ENCODE data around the gene RERE.

The RERE gene

DNA sequence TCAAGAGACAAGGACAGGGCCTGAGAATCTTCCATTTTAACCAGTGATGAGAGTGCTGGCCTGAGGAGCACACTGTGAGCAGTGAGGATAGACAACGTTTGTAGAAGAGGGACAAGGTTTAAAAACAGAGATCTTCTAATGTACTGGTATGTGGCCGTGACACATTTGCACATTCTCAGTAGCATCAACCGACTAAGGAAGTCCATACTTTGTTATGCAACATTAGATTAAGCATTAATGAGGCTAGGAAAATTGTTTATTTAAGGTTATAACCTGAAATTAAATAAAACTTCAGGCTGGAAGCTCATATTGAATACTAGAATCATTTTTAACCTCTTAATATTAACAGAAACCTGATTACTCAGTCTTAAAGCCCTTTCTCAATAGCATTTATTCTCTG, 400.6 kb downstream of the RERE start:
- DNase-seq = no peak

DNA sequence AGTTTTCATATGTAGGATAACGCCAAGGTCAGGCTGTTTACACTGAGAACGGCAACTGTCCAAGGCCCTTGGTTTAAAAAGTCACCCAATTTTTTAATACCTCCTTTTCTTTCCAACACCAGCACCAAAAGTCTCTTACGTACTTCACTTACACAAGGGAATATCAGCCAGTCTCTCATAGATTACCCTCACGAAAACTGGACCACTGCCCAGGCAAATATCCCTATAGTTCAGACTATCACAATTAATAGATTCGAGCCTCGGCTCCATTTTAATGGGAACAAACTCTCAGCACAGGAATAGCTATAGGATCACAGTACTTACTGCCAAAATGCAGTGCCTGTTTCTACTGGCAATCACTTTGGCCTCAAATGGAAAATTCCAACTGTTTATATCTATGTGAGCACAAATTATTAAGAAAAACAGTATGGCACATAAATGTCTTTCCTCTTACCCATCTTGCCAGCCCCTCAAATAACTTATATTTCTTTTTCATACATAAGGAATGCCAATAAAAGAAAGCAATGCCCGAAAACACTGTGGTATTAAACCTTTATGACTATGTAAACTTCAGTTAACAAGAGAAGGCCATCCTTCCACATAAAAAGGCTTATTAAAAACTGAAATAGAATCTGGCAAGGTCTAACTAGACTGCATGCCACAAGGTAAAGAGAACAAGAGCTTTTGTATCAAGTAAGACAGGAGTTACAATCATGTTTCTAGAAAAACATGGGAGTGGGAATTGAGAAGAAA, 401.7 kb downstream of the RERE start:
- no peak for DNase-seq

DNA sequence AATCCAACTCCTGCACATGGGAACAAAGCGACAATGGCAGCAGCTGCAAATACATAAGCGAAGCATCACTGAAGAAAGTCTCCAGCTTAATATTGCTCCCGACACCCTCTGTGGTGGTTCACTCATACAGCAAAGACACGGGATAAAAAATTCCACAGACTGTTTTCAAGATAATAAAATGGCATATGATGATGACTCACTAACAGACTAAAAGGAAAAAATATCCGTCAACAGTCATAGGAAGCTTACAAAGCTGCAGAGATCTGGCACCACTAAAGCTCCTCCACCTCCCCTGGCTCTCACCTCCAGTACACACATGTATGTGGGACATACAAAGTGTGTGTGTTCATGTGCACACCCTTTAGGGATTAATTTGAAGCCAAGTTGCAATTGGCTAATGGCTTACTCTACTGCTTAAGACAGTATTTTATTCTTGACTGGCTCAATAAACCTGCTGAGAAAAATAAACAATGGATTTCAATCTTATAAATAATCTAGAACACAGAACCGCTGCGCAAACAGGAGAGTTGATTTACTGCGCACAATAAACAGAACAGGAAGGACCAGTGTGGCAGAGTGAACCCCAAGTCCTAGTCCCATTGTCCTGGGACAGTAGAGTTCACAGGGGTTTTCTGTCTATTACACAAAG, 405.1 kb downstream of the RERE start:
- DNase-seq = no peak

DNA sequence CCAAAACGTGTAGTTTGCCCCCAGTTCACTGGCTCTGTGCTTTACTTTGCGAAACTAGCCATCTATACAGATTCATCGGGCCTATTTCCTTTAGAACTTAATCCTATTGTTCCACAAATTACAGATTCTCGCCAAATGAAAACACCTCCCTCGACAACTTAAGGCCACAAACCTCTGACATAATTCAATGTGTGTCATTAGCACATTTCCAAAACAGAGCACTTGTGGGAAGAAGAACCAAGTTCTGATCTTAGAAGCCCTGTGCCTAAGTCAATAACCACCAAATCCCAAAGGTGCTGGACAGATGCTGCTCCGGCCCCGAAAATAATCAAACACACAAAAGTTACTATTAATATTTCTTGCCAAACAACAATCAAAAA, 405.6 kb downstream of the RERE start:
- no peak for DNase-seq

GRCh38 chr1:8410791-8411190, 406.6 kb downstream of the RERE start:
- DNase-seq = no peak

DNA sequence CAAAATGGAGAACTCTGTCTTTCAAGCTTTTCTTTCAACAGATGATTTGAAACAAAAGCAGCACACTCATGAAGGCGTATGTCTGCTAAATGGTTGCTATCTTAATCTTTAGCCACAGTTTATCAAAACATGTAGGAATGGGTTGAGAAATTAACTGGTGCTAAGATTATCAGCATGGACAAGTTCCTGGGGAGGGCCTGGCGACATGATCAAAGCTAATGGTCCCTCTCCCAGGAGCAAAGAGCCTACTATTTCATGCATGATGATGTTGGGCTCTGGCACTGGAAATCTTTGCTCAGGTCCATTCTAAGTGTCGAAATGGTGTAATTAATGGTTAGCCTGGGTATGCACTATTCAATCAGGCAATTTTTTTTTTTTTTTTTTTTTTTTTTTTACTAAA, 407.8 kb downstream of the RERE start:
- no peak for DNase-seq

DNA sequence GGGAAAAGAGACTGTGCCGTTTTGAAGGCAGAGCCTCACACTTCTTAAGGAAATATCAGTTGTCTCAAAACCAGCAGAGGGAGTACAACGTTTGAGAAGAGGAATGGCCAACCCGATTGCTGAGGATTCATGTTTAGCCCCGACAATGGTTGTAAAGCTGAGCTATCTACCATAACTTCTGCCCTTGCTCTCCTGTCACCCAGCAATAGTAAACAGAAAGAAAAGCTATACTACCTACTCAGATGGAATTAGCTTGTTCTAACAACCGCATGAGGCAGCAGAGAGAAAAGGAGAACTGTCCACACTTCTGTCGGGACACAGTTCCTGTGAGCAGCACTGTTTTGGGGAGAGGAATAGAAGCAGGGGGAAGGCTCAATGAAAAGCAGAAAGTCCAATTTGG, 408.3 kb downstream of the RERE start:
- DNase-seq = no peak

DNA sequence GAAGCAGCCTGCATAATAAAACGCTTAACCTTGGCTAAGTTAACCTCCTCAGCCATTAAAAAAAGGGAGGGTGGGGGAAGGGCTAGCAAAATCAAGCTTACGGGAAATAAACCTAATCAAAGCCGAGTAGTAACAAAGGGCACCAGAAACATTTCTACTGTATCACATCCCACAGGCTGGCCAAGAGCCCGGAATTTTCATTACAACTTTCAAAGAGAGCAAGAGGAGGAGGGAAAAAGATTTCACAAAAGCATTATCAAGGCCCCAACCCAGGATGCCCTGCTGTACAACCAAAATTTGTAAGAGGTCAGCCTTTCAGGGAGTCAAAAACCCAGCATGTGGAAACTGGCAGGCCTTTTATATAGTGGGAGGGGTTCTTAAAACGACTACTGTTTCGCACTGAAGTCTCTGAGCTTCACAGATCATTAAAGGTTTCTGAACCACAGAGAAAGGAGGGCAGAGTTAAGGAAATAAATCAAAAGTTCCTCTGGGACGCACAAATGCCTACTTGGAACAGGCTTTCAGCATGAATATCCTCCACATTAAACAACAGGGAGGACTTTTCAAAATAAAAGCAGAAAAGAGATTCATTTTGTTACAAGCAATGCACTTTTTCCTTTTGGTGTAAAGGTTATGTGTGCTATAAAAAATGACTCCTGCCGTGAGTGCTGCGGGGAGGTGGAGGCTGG, 409.1 kb downstream of the RERE start:
- no peak for DNase-seq

DNA sequence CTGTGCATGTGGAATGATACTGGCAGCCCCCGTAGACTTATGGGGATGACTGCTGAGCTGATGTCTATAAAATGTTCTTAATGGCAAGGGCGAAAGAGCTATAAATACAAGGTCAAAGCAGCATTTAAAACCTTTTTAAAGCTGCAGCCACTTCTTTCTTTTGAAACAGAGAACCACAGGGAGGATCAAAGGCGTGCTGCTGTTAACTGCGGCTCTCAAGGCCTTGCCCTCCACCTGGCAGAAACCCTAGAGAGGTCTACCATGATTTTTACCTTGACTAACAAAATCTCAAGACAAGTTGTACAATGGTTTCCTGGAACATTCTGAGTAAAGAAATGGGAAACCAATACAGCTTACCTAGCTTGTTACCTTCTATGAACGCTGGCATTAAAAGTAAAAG, 409.8 kb downstream of the RERE start:
- no peak for DNase-seq

DNA sequence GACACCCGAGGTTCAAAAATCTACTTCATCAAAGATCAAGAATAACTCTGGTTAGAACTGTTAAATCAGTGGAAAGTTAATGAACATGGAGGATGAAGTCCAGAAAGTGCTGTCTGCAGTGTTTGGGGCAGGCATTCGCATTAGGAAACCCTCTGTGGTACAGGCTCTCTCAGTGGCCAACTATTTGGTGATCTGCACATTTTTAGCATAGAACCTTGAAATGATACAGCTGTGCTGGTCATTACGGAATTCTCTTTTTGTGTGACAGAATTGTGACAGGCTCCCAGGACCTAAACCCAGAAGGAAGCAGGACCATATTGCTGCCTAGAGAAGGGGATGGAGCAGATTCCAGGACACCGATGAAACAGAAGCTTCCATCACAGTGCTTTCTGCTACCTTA, 410.5 kb downstream of the RERE start:
- DNase-seq = no peak

- DNase-seq = no peak
Measured at GRCh38 chr1:8406011-8406410, 411.4 kb downstream of the RERE start.

GRCh38 chr1:8404460-8405370, 412.7 kb downstream of the RERE start:
- DNase-seq = no peak

DNA sequence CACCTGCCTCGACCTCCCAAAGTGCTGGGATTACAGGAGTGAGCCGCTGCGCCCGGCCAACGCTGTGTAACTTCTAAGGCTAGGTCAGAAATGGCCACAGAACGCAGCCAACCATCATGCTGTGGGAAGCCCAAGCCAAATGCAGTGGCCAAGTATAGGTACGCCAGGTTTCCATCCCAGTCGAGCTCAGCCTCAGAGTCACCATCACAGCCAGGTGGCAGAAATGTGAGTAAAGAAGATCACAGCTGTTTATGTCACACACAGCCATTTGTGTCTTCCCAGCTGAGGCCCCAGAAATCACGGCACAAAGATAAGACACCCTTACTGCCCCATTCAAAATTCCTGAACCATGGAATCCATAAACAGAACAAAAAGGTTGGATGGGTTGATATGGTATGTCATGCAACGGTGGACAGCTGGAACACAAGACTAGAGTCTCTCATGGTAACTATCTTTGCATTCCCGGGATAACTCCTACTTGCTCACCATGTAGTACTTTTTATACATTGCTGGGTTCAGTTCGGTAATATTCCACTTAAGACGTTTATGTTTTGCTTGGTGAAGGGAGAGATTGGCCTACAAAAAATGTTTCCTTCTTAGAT, 415.2 kb downstream of the RERE start:
- no peak for DNase-seq

GRCh38 chr1:8398677-8399076, 418.8 kb downstream of the RERE start:
- DNase-seq = no peak

- no peak for DNase-seq
Measured at GRCh38 chr1:8398086-8398485, 419.4 kb downstream of the RERE start.

- no peak for DNase-seq
Measured at GRCh38 chr1:8397511-8397910, 419.9 kb downstream of the RERE start.

DNA sequence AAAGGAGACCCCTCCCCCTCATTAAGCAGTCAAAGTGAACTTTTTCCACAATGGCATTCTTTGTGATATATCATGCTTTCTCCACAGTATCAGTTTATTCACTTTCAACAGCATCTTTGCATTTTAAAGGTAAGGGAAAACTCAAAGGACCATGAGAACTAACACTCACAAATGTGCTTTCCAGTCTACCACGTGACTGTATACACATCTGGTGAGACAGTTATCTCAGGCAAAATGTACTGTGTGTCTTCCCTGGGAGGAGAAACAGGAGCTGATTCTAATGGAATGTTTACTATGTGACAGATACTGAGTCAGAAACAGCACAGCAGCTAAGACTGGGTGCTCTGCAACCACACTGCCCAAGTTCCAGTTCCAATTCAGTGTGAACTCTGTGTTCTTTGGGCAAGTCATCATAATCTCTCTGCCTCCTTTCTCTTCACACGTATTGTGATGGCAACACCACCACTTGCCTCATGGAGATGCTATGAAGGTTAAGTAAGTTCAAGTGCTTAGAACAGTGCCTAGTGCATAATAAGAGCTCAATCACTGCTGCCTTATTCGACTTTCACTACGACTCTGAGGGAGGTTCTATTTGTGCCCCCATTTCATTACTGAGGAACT, 420.5 kb downstream of the RERE start:
- DNase-seq = no peak

- no peak for DNase-seq
Measured at GRCh38 chr1:8396083-8396785, 421.2 kb downstream of the RERE start.

DNA sequence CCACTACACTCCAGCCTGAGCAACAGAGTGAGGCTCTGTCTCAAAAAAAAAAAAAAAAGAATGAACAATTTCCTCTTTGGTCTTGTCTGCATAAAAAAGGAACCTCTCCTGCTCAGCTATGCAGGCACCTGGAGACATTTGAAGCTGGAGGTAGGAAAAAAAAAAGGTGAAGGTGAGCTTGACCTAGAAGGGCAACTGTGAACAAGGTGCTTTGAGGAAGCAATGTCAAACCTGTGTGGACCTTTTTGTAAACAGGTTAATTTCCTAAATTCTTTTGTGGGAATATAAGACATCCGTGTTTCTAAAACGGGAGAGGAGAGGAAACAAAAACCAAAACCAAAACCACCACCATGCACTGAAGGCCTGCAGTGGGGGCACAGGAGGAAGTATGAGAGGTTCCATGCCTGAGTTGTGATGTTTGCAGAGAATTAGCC, 422.0 kb downstream of the RERE start:
- DNase-seq = no peak

DNA sequence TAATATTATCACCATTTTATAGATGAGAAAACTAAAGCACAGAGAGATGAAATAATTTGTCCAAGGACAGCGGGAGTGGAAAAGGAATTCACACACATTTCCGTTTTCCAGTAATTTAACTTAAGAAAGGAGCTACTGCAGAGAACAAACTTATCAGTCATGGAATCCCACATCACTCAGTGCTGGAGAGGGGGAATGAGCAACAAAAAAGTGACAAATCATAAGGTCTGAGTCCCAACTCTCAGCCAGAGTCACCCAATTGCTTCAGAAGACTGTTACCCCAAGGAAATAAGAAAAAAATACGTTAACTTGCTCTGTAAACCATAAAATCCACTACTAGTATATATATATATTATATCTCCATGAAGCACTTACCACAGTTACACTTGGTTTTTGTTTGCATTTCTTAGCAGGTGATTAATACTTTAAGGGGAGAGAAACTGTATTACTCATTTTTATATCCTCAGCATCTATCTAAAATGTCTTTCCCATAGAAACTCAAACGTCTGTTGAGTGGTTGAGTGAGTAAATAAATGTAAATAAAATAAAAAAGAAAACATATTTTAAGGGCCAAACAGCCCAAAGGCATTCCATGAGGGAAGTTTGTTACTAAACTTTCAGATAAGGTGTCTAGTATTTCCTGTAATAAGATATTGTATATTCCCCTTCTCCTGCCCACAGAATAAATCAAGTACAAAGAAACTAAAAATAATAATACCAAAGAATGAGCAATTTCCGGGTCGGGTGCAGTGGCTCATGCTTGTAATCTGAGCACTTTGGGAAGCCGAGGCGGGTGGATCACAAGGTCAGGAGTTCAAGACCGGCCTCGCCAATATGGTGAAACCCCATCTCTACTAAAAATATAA, 422.8 kb downstream of the RERE start:
- no peak for DNase-seq

DNA sequence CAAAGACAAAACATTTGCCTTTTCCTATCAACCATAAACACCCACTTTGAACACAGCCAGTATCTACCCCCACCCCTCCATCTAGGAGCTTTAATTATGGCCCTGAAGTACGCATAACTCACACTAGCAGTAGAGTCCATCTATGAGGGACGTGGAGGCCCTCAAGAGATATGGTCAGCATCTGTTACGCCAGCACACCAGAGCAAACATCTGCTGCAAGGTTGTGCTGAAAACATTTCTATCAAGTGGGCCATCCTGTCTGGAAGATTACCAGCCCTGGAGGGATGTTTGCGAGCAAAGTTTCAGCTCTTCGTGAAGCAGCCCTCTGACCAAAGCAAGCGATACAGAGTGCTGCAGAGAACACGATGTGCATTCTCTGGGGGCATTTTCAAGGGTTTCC, 424.9 kb downstream of the RERE start:
- no peak for DNase-seq
